ENCODE measurements around the gene FAM120C.

The FAM120C gene

DNA sequence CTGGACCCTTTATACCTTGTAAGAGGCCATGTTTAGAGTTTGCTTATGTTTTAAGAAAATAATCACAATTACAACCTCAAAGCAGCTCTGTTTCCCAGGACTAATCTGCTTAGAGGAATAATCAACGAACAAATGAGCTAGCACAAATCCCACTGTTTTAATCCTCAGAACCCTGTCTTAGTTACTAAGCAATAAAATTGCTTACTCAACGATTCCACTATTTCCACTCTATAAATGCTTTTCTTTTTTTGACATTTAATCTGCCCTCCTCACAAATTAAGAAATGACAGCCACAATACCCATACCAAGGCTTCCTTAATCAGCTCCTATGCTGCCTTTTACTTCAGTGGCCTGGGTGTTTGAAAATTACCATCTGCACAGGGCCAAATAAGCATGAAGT, 48.8 kb downstream of the FAM120C start:
- DNase-seq (ENCODE audit: low read depth), result no peak

DNA sequence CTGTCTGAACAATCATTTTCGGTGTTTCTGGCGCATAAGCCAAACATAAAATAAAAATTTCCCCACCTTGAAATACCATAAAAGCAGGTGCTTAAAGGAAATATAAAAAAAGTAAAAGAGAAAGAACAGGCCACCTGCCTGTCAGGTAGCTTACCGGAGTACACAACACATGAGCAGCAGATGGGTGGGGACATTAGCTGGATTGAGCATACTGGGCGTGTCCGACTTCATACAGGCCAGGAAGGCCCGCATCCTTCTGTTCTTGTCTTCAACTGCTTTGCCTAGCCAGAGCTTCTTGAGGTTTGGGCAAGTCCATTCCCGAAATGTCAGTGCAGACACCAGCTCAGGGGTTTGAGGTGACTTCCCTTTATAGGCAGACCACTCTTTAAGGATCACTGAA, 66.7 kb downstream of the FAM120C start:
- DNase-seq (ENCODE audit: low read depth), result no peak

DNA sequence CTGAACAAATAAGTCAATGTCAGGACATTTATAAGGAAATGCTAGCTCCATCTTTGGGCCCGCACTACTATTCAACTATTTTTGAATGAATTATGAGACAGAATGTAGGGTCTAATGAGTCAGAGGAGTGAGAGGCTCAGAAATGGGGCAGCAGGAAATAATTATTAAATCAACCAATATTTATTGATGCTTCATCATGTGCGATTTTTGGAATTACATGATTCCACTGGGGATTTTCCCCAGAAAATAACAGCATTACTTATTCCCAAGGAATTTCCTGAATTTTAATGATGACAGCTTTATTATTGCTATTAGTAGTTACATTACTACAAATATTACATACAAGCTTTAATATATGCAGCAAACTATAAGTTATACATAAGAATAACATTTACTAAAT, 89.5 kb downstream of the FAM120C start:
- no peak for DNase-seq (ENCODE audit: low read depth)

- no peak for DNase-seq (ENCODE audit: low read depth)
Measured at GRCh38 chrX:54093159-54093558, 89.9 kb downstream of the FAM120C start.

- DNase-seq (ENCODE audit: low read depth), result no peak
Measured at GRCh38 chrX:54090880-54091279, 92.2 kb downstream of the FAM120C start.

DNA sequence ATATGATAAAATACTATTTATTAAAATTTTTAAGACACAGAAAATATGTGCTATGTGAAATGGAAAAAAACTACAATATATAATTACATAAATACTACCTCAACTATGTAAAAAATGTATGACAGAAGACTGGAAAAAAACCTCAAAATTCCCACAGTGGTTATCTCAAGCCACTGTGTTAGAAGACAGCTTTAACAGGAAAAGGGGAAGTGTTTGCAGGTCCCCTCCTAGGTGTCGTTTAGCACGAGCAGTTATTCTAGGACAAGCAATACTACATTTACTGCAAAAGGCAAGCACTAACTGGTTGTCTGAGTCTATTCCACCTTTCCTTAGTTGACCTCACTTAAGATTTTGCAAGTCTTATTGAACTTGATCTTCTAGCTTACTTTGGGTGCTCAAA, 93.9 kb downstream of the FAM120C start:
- DNase-seq (ENCODE audit: low read depth), result no peak

GRCh38 chrX:54087661-54088060, 95.4 kb downstream of the FAM120C start:
- no peak for DNase-seq (ENCODE audit: low read depth)

- no peak for DNase-seq (ENCODE audit: low read depth)
Measured at GRCh38 chrX:54085666-54086065, 97.4 kb downstream of the FAM120C start.

DNA sequence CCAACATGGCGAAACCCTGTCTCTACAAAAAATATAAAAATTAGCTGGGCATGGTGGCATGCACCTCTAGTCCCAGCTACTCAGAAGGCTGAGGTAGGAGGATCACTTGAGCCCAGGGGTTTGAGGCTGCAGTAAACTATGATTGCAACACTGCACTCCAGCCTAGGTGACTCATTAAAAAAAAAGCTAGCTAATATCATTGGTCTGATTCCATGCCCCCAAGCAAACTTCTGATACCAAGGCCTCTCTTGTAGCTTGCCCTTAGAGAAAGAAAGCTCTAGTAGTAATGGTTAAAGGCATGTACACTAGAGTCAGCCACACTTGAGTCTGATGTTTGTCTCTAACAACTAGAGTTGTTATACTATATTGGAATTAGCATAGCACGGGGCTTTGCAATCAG, 106.2 kb downstream of the FAM120C start:
- no peak for DNase-seq (ENCODE audit: low read depth)

DNA sequence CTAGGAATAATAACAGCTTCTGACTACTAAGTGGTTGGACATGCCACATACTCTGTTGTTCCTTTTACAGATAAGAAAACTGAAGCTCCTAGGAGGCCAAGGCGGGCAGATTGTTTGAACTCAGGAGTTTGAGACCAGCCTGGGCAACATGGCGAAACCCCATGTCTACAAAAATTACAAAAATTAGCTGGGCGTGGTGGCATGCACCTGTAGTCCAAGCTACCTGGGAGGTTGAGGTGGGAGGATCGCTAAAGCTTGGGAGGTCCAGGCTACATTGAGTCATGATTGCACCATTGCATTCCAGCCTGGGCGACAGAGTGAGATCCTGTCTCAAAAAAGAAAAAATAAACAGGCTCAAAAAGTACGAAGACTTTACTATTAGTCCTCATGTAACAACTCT, 108.2 kb downstream of the FAM120C start:
- no peak for DNase-seq (ENCODE audit: low read depth)

DNA sequence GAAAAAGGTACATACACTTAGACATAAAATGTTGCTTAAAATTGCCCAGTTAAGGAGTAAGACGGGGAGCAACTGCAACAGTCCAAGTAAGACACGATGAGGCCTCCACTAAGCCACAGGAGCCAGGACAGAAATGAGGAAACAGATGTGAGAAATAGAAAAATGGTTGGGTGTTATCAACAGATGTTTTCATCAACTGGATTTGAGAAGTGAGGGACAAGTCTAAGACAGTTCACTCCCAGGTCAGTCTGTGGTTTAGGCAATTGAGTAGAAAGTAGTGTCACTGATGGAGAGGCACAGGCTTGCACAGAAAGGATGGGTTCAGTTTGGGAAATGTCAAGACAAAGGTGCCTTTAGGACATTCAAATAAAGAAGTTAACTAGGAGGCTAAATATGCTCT, 115.3 kb downstream of the FAM120C start:
- DNase-seq (ENCODE audit: low read depth), result no peak

GRCh38 chrX:54066841-54067240, 116.2 kb downstream of the FAM120C start:
- no peak for DNase-seq (ENCODE audit: low read depth)

GRCh38 chrX:54064564-54064963, 118.5 kb downstream of the FAM120C start:
- DNase-seq (ENCODE audit: low read depth), result no peak

- DNase-seq (ENCODE audit: low read depth), result no peak
Measured at GRCh38 chrX:54063361-54063760, 119.7 kb downstream of the FAM120C start.

DNA sequence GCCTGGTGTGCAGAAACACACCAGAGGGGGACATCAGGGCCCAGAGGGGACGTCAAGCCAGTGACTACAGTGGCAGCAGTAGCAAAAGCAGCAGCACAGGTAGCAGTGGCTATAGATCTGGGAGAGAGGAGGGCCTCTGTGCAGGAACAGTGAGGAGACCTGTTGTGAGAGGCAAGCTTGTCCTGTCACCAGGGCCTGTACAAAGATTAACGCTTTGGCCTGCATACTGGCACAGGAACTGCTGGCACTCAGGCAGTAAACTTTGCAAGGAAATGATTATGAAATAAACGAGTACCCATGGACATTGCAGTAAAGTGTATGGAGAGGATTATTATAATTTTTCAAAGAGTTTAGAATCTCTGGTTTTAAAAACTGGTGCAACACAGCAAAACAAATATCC, 133.3 kb downstream of the FAM120C start:
- DNase-seq (ENCODE audit: low read depth), result no peak

DNA sequence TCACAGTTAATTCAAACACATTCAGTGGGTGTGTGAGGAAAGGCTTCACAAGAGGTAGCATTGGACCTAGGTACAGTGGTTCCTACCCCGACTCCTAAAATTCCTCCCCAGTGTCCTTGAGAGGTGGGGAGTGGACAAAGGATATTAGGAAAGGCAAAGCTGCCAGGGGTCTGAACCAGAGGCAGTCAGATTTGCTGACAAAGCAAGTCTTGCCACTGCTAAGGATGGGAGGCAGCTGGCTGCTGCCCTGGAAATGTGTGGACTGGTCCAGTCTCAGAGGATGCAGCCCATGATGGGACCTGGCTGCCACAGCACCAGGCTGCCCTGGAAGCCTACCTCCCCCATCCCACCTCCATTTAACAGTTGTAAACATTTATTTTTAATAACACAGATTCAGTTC, 134.6 kb downstream of the FAM120C start:
- no peak for DNase-seq (ENCODE audit: low read depth)

DNA sequence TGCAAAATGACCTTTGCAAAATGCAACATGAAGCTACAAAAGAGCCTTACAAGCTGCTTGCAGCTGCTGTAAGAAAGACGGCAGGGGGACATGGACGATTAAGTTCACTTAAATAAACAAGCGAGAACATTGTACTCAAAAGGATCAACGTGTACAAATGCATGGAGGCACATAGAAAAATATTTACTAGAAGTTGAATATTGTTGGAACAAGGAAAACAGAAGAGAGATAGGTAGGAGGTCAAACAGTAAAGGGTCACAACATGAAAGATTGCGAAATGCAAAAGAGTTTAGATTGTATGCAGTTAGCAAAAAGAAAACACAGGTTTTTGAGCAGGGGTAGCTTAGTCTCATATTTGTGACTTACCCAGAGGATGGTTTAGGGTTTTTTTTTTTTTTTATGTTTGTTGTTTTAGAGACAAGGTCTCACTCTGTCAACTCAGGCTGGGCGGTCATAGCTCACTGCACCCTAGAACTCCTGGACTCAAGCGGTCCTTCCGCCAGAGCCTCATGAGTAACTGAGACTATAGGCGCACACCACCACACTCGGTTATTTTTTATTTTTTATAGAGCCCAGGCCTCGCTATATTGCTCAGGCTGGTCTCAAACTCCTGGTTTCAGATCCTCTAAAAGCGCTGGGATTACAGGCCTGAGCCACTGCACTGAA, 137.4 kb downstream of the FAM120C start:
- DNase-seq (ENCODE audit: low read depth), result no peak

- DNase-seq (ENCODE audit: low read depth), result no peak
Measured at GRCh38 chrX:54044877-54045338, 138.1 kb downstream of the FAM120C start.

DNA sequence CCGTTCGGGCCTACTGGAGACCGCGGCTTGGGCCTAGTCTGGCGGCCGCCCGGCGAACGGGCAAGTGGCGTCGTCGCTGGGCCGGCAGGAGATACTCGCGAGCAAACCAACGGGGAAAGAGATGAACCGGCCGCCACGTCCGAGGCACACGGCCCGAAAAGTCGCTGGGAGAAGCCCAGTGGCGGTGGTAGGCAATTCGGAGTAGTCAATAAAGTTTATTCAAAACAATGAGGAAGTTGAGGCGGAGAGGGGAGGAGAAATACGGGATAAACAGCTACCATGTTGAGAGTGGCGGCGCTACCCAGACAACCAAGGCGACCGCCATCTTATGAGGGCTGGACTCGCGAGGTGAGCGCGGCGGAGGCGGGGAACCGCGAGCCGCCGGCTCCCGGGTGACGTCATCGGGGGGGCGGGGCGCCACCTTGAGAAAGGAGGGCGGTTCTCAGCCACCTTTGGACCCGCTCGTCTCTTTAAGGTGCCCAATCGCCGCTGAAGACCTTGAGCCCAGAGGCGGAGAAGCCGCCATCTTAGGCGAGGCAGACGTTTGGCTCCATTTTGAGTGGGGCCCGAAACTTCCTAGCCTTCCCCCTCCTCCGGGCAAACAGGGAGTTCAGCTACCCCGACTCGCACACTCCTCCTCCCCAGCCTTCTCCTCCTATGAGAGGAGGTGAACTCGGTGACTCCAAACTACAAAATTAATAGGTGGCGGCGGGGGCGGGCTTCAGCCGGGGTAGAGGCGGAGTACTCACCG, 138.8 kb downstream of the FAM120C start, which contains the start of gene PHF8:
Gene PHF8, minus strand, starts transcription at position 348 of the 751 bp plus-strand sequence. CDS start 1,745 bp downstream, outside the sequence.
- peak; percentile 89 for DNase-seq (ENCODE audit: low read depth)

- peak; percentile 13 for DNase-seq (ENCODE audit: low read depth)
Measured at GRCh38 chrX:54043541-54044125, 139.4 kb downstream of the FAM120C start.

DNA sequence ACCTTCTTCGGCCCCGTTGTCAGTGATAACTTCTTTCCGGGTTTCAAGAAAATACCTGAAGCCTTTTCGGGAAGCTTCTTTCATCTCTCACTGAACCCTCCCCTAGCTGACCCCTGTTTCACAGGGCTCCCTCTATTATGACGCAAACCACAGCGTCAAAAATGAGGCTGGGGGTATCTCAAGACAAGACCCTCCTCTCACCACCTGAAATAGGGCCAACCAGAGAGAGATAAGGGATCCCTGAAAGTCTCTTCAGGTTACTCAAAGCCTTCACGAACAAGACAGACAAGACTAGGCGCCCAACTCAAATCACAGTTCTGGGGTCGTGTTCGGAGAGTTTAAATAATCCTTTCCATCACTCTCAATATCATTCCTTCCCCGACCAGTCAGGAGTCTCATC, 140.0 kb downstream of the FAM120C start:
- no peak for DNase-seq (ENCODE audit: low read depth)

- peak; percentile 22 for DNase-seq (ENCODE audit: low read depth)
Measured at GRCh38 chrX:54042609-54043021, 140.4 kb downstream of the FAM120C start.

DNA sequence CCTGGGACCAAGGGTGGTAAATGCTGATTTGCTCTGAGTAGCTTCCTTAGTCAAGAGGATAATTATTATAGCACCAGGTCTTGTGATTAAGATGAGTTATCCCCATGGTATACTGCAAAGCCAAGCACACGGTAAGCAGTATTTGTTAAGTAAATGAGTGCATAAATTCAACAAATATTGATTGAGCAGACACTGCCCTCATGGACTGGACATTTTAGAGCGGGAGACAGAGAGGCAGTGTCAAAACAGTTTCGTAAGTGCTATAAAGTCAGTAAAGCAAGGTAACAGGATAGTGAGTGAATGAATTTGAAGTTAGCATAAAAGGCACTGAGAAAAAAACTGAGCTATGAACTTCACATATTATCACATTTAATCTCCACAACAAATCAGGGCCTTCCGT, 152.7 kb downstream of the FAM120C start:
- no peak for DNase-seq (ENCODE audit: low read depth)

Data from activated T-cell treated with anti-CD3 and anti-CD28 coated beads for 48 hours (primary cell).